GM12891 (cell line): ENCODE measurements around the gene RNASET2.

Source experiments
- POLR2A ChIP-seq: IDR thresholded peaks from 2 replicates; pipeline ENCODE4 v1.6.1; 2011; ENCODE audit warnings: low read depth, low read length, control low read depth
- POLR2AphosphoS5 ChIP-seq: IDR thresholded peaks from 2 replicates; pipeline ENCODE4 v1.6.1; 2011; ENCODE audit warnings: low read depth, low read length, control low read depth
- POU2F2 ChIP-seq: IDR thresholded peaks from 2 replicates; pipeline ENCODE4 v1.6.1; 2011; ENCODE audit warnings: low read depth, mild to moderate bottlenecking, control low read depth, low read length, moderate library complexity
- SPI1 ChIP-seq: IDR thresholded peaks from 2 replicates; pipeline ENCODE4 v1.6.1; 2011; ENCODE audit warnings: low read depth, low read length, control low read depth
- TAF1 ChIP-seq: IDR thresholded peaks from 2 replicates; pipeline ENCODE4 v1.6.1; 2011; ENCODE audit warnings: low read depth, low read length, control low read depth

GRCh38 chr6:166900956-166901607 lies 55.3 kb downstream of the RNASET2 start:
- TF ChIP-seq POLR2A, result no peak
- TF ChIP-seq POLR2AphosphoS5, result no peak
- no peak for TF ChIP-seq TAF1
- TF ChIP-seq POU2F2, result no peak
- no peak for TF ChIP-seq SPI1
